Measurements from ENCODE around the gene DTX1.

DTX1 gene

GRCh38 chr12:113055594-113056380, 743 bp upstream of the DTX1 start:
- DNase-seq, result no peak

DNA sequence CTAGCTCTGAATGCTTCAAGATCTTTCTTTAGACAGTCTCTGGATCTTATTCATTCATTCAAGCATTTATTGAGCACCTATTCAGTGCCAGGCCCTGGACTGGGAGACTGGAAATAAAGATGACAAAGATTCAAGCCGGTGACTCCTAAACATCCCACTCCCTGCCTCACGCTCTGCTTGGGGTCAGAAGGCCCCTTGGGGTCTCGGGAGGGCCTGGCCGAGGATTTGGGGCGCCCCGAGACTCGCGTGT, 224 bp upstream of the DTX1 start:
- DNase-seq, result no peak

- no peak for DNase-seq
Observed at GRCh38 chr12:113057565-113058485, 1.3 kb downstream of the DTX1 start.

DNA sequence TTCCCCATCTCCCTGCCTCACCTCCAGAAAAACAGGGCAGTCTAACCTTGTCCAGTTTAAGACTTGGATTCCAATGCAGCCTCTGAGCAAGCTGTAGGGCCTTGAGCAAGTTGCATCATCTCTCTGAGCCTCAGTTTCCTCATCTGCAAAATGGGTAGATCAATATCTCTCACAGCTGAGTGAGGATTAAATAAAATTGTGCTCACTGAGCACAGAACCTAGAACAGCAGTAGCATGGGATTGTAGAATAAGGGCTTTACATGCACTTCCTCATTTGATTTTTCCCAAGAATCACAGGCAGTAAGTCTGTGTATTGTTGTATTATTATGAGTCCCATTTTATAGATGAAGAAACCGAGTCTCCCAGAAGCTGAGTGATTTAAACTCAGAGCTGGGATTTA, 2.0 kb downstream of the DTX1 start:
- no peak for DNase-seq

- no peak for DNase-seq
Observed at GRCh38 chr12:113059071-113059595, 2.6 kb downstream of the DTX1 start.

DNA sequence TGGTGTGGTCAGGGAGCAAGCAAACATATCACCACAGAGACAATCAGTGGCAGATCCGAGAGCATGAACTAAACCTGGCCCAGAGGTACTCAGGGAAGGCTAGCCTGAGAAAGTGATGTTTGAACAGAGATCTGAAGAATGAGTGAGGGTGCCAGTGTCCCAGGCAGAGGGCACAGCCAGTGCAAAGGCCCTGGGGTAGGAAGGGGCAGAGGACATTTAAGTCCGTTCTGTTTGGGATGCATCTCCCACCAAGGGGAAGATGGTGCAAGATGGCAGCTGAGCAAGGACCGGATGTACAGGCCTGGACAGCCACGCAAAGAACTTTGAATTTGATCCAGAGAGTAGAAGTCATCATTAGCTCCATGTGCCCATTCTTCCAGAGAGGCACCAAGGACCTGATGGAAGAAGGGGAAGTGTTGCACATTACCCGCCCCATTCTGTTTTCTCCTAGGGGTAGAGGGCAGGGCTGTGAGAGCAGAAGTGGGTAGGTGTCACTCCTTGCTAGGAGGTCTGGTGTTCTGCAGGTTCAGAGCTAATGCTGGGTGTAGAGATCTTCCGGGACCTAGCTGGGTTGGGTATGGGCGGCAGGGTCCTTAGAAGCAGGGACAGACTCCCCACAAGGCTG, 3.9 kb downstream of the DTX1 start:
- DNase-seq, result no peak

- no peak for DNase-seq
Observed at GRCh38 chr12:113061061-113061694, 4.6 kb downstream of the DTX1 start.

DNA sequence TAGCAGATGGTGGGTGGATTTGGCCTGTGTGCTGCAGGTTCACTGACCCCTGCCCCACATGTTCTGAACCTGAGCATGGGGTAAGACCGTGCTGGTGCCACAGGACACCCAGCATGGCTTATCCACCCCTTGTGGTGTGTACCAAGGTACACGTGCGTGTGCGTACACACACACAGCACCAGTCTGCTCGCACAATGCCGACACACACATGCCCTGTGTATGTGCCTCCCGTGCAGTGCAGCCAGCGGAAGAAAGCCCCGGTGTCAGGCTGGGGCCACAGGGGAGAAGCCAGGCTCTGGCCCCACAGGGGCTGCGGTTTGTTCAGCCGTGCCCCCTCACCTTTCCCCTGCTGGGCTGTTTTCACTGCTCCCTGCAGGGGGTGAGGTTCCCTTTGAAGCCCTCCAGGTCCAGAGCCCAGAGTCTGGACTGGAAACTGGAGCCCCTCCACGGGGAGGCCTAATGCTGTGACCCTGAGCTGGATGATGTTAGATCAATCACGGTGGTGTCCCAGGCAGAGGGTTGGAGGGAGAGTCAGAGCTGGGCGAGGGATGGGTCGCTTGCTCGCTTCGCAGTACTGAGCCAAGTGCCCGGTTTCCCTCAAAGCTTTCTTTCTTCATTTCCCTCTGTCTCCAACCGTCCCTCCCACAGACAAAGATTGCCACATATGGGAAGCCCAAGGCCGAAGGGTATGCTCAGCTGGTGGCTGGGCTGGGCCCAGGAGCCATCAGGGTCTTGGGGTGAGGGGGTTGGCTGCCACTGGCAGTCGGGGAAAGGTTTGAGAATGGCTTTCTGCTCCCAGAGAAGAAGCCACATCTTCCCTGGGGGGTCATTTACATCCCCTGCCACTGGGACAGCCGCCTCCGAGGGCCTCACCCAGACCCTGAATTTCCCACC, 6.2 kb downstream of the DTX1 start:
- DNase-seq, result no peak

DNA sequence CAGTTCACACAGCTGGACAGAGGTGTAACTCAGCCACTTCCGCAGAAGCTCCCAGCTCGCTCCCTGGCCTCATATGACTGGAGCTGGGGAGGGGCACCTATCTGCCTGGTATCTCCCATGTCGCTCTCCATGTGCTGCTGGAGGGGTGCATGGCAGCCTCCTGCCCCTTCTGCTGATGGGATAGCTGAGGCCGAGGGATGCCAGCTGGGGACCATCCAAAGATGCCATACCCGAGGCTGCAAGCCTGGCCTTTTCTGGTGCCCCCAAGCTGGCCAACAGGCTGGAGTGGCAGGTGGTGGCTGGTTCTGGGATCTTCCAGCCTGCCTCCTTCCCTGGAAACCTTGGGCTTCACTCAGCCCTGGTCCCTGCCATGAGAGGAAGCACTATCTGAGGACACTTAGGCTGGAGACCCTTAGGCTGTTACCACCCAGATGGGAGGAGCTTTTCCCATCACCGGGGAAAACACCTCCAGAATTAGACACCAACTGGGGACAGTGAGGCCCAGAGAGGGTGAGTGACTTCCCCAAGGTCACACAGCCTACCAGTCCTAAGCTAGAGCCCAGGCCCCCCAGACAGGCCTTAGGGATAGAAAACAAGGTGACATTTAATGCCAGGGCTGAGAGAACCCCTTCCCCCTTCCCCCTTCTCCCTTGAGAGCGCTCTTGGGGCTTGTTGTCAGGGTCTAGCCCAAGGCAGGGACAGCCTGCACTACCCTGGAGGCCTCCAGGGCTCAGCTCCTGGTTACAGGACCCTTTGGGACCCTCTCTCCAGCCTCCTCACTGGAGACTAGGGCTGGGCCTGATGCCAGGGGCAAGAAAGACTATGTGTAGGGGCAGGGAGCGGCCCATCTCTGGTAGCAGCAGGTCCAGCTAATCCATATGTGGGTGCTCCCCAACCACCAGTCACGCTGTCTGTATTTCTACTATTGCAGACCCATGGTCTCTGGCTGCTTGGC, 7.1 kb downstream of the DTX1 start:
- no peak for DNase-seq

DNA sequence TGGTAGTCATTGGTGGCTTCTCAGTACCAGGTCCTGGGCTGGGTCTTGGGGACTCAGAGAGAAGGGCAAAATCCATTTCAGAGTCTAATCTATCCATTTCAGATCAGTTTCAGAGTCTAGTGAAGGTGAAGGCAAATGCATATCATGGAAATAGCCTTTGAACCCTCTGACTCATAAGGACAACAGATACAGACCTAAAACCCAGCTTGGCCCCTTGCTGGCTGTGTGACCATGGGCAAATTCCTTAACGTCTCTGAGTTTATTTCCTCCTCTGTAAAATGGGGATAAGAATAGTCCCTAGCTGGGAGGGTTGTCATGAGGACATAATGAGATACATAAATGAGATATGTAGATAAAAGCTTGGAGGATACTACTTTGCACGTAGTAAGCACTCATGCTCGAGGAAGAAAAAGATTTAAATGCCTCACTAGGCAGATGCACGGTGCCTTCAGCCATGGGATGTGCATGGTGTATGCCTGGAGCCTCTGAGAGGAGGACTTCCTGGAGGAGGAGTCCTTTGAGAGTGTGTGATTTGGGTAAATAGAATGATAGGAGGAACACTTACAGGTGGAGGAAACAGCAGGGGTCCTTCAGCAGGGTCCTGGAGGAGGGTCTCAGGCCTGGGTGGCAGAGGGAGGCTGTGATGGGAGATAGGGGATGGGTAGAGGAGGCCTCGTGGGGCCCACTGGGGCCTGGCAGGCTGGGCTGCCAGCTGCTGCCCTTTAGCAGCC, 8.0 kb downstream of the DTX1 start:
- DNase-seq, result no peak

DNA sequence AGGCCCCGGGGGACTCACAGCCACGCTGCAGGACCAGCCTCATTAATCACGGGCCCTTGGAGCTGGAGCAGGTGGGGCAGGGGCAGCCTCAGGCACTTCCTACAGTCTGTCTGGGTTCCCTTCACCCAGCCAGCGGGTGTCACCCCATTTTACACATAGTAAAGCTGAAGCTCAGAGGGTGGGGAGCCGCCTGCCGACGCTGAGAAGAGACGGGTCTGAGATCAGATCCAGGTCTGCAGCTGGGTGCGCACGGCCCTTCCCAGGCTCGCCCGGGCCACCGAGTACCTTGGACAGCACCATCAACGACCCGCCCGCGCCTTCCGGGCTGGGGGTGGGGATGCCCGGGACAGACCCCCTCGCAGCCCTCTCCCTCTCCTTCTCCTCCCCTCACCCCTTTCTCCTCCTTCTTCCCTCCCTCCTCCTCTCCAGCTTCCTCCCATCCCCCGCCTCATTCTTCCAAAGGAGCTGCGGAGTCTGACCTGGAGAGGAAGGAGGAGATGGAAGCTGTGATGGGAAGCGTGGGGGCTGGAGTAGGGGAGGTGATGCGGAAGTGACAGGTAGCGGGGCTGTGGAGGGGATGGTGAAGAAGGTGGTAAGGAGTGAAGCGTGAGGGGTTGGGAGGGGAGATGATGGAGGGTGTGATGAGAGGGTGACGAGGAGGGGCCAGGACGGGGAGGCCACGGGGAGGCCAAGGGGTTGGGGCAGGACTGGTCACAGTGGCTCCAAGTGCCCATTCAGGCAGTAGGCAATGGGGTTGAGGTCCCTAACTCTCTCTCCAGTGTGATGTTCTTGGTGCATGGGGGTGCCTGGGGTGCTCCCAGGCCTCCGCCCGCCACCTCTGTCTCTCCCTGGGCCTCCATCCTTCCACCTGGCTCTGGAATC, 8.8 kb downstream of the DTX1 start:
- peak; percentile 9 for DNase-seq

- DNase-seq, result no peak
Observed at GRCh38 chr12:113066813-113067400, 10.4 kb downstream of the DTX1 start.

GRCh38 chr12:113067987-113068935, 11.7 kb downstream of the DTX1 start:
- DNase-seq, result no peak

GRCh38 chr12:113069149-113069548, 12.6 kb downstream of the DTX1 start:
- DNase-seq, result no peak

DNA sequence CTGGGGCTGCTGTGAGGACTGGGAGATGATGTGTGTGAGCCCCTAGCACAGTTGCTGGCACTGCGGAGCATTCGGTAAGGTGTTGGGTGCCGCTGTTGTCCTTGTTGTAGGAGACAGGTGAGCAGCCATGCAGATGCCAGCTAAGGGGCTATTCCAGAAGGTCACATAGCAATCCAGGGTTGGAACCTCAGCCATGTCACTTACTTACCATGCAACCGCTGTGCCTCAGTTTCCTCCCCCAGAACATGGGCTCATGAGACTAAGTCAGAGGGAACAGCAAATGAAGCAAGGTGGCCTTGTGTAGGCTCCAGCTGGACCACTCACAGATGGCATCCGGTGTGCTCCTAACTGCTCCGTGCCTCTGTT, 13.2 kb downstream of the DTX1 start:
- DNase-seq, result no peak

DNA sequence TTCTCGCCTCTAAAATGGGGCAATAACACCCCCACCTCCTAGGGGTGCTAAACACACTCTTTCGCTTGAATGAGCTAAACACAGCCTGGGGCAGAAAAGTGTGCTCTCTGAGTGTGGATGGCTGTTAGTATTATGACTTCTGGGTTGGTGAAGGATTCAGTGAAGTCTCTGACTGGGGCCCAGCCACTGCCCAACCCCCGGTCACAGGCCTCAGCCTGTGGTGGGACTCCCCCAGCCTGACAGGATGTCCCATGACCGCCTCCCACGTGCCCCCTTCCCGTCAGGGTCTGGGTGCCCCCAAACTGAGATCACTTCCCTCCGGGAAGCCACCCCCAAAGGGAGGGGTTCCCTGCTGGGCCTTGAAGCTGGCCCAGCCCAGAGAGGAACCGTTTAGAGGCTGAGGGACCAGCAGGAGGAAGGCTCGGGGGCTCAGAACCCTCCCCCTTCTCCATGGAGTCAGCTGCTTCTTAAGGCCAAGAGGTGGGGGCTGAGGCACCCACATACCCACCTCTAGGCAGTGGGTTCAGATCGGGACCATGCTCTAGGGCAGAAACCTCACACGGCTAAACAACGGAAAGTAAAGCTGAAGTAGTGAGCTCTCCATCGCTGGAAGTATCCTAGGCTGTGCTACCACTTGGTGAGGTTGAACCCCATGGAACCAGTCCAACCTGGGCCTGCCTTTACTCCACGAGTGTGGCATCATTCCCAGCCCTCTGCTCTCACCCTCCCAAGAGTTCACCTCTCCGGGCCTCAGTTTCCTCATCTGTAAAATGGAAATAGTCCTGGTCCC, 13.8 kb downstream of the DTX1 start:
- no peak for DNase-seq

Data from fibroblast of skin of scalp (primary cell).